Neural crest cell (in vitro differentiated cells): ENCODE measurements around the gene SPTAN1. TPM values are rescaled to one million over a fixed set of nuclear protein-coding genes. Genes with fewer than 3 reads are reported as not detected.

Experiments used
- DNase-seq: peaks from one replicate; pipeline ENCODE4 v3.0.0; 2021; ENCODE audit warnings: low read depth, mixed read lengths, low spot score
- H3K27ac Mint-ChIP-seq: one replicate; pipeline ENCODE4 v1.8.0; 2021; ENCODE audit warnings: mild to moderate bottlenecking, mixed read lengths; ENCODE audit not compliant: unreplicated experiment
- H3K27me3 Mint-ChIP-seq: 2 replicates; pipeline ENCODE4 v1.8.0; 2021; ENCODE audit warnings: low read depth, mild to moderate bottlenecking, mixed read lengths
- H3K36me3 Mint-ChIP-seq: 2 replicates; pipeline ENCODE4 v1.8.0; 2021; ENCODE audit warnings: low read depth, mild to moderate bottlenecking, mixed read lengths
- H3K4me1 Mint-ChIP-seq: 2 replicates; pipeline ENCODE4 v1.8.0; 2021; ENCODE audit warnings: mixed read lengths
- H3K4me3 Mint-ChIP-seq: one replicate; pipeline ENCODE4 v1.8.0; 2021; ENCODE audit warnings: mild to moderate bottlenecking, mixed read lengths
- H3K9me3 Mint-ChIP-seq: 2 replicates; pipeline ENCODE4 v1.8.0; 2021; ENCODE audit warnings: mixed read lengths
- CTCF ChIP-seq: fragments of 200-600 bp; sonication (generic); conservative IDR thresholded peaks from 2 replicates; pipeline ENCODE4 v1.5.0; 2021; ENCODE audit warnings: antibody characterized with exemption, mild to moderate bottlenecking
- total RNA-seq: library from RNA; stranded (reverse); gene quantifications from 2 replicates; pipeline ENCODE4 v1.2.1, GENCODE V29; 2021

Gene SPTAN1
- total RNA-seq, 1 donor from 2014 or later: 289 TPM

DNA sequence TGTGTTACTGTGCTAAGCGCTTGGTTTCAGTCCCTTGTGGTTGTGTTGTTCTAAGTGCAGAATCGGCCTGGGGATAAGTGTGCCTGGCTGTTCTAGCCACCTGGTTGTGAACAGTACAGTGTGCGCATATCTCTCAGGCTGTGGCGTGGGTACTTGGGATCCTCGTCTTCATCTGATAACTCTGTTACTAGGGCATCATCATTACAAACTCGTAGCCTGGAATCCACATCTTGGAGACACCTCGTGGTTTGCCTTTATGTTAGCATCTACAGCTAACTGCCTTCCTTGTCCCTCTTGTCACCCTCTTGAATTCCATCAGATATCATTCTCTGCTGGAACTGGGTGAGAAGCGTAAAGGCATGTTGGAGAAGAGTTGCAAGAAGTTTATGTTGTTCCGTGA, 41.5 kb downstream of the SPTAN1 start:
- Mint-ChIP-seq H3K4me3 (no peak overlapping the region), H3K27me3 (no peaks in the 10 kb centered on the region), H3K9me3 (no peaks in the 10 kb centered on the region), H3K4me1 (no peaks in the 10 kb centered on the region), H3K36me3 (peaks cover 9% of the 10 kb centered on the region), H3K27ac (no peak overlapping the region)
- no peak for TF ChIP-seq CTCF
- DNase-seq: no peak

GRCh38 chr9:128595471-128595870, 43.1 kb downstream of the SPTAN1 start:
- TF ChIP-seq CTCF: no peak
- Mint-ChIP-seq H3K27me3 (no peaks in the 10 kb centered on the region), H3K9me3 (no peaks in the 10 kb centered on the region), H3K4me3 (no peak overlapping the region), H3K27ac (no peak overlapping the region), H3K36me3 (peaks cover 10% of the 10 kb centered on the region), H3K4me1 (no peaks in the 10 kb centered on the region)
- DNase-seq: no peak

GRCh38 chr9:128600099-128600498, 47.7 kb downstream of the SPTAN1 start:
- Mint-ChIP-seq H3K4me3 (no peak overlapping the region), H3K9me3 (no peaks in the 10 kb centered on the region), H3K27ac (no peak overlapping the region), H3K4me1 (no peaks in the 10 kb centered on the region), H3K36me3 (peaks cover 5% of the 10 kb centered on the region), H3K27me3 (no peaks in the 10 kb centered on the region)
- no peak for TF ChIP-seq CTCF
- DNase-seq: no peak

GRCh38 chr9:128603697-128604096, 51.3 kb downstream of the SPTAN1 start:
- Mint-ChIP-seq H3K36me3 (peaks cover 5% of the 10 kb centered on the region), H3K27me3 (no peaks in the 10 kb centered on the region), H3K27ac (no peak overlapping the region), H3K4me1 (no peaks in the 10 kb centered on the region), H3K9me3 (no peaks in the 10 kb centered on the region), H3K4me3 (no peak overlapping the region)
- TF ChIP-seq CTCF: no peak
- DNase-seq: no peak

GRCh38 chr9:128607642-128608350, 55.4 kb downstream of the SPTAN1 start:
- no peak for TF ChIP-seq CTCF
- Mint-ChIP-seq H3K9me3 (no peaks in the 10 kb centered on the region), H3K27ac (peak overlapping the region; percentile 69), H3K4me3 (no peak overlapping the region), H3K27me3 (no peaks in the 10 kb centered on the region), H3K4me1 (no peaks in the 10 kb centered on the region), H3K36me3 (peaks cover 16% of the 10 kb centered on the region)
- DNase-seq: no peak
